RWPE2 (cell line): Measurements from ENCODE around the gene C1orf21.

Experiments used
- ATAC-seq: fragments of 200-7000 bp; cut with Tn5 transposase; 3 replicates; pipeline ENCODE4 v1.9.1; 2021; ENCODE audit warnings: low read depth
- DNase-seq: peaks from one replicate; pipeline ENCODE4 v3.0.0-alpha.2; 2020; ENCODE audit warnings: low spot score
- H3K27ac ChIP-seq: fragments of 450-650 bp; 2 replicates; pipeline ENCODE4 v1.5.1; 2017; ENCODE audit warnings: mild to moderate bottlenecking; ENCODE audit not compliant: poor library complexity, severe bottlenecking
- H3K27me3 ChIP-seq: fragments of 250-450 bp; sonication (Bioruptor Pico); 2 replicates; pipeline ENCODE4 v1.5.1; 2021; ENCODE audit warnings: mild to moderate bottlenecking, moderate library complexity; ENCODE audit not compliant: insufficient read depth, poor library complexity, severe bottlenecking
- H3K36me3 ChIP-seq: fragments of 250-450 bp; sonication (Bioruptor Pico); 2 replicates; pipeline ENCODE4 v1.5.1; 2020; ENCODE audit warnings: low read depth, mild to moderate bottlenecking, moderate library complexity
- H3K4me1 ChIP-seq: fragments of 250-450 bp; sonication (Bioruptor Pico); 2 replicates; pipeline ENCODE4 v1.5.1; 2021; ENCODE audit warnings: mild to moderate bottlenecking, moderate library complexity; ENCODE audit not compliant: insufficient read depth, poor library complexity, severe bottlenecking
- H3K4me3 ChIP-seq: fragments of 250-450 bp; sonication (Bioruptor Pico); 2 replicates; pipeline ENCODE4 v1.5.1; 2021; ENCODE audit warnings: mild to moderate bottlenecking, moderate library complexity; ENCODE audit not compliant: severe bottlenecking
- H3K9me3 ChIP-seq: fragments of 250-450 bp; sonication (Bioruptor Pico); 2 replicates; pipeline ENCODE4 v1.5.1; 2021; ENCODE audit warnings: mild to moderate bottlenecking, moderate library complexity; ENCODE audit not compliant: severe bottlenecking
- CTCF ChIP-seq: fragments of 450-650 bp; IDR thresholded peaks from one replicate; pipeline ENCODE4 v1.5.1; 2017; ENCODE audit warnings: mild to moderate bottlenecking, moderate library complexity; ENCODE audit not compliant: poor library complexity, severe bottlenecking

Gene C1orf21

GRCh38 chr1:184597650-184598357 is 211.0 kb downstream of the C1orf21 start:
- Histone ChIP-seq H3K4me1 (peaks cover 34% of the 10 kb centered on the region), H3K4me3 (no peak overlapping the region), H3K36me3 (no peaks in the 10 kb centered on the region), H3K27me3 (no peaks in the 10 kb centered on the region), H3K9me3 (no peaks in the 10 kb centered on the region), H3K27ac (peak overlapping the region; percentile 38)
- ATAC-seq: peak; percentile 44; the same call in 2 of the 3 replicates
- no peak for TF ChIP-seq CTCF
- DNase-seq: no peak

- H3K9me3 ChIP-seq: no peaks in the 10 kb centered on the region
- no peaks in the 10 kb centered on the region for H3K27me3 ChIP-seq
- no peak for TF ChIP-seq CTCF
- no peak for DNase-seq
- no peak for ATAC-seq
- no peaks in the 10 kb centered on the region for H3K36me3 ChIP-seq
- peaks cover 28% of the 10 kb centered on the region for H3K4me1 ChIP-seq
- peak overlapping the region; percentile 38 for H3K27ac ChIP-seq
- no peak overlapping the region for H3K4me3 ChIP-seq
These were observed 211.8 kb downstream of the C1orf21 start for GRCh38 chr1:184598403-184599193.

- H3K36me3 ChIP-seq: no peaks in the 10 kb centered on the region
- no peaks in the 10 kb centered on the region for H3K4me1 ChIP-seq
- no peak for TF ChIP-seq CTCF
- H3K27ac ChIP-seq: no peak overlapping the region
- ATAC-seq (no peak), DNase-seq (no peak)
- no peak overlapping the region for H3K4me3 ChIP-seq
- no peaks in the 10 kb centered on the region for H3K9me3 ChIP-seq
- no peaks in the 10 kb centered on the region for H3K27me3 ChIP-seq
These were observed 217.5 kb downstream of the C1orf21 start for GRCh38 chr1:184604152-184604900.

GRCh38 chr1:184605941-184606340 is 219.1 kb downstream of the C1orf21 start:
- no peak for TF ChIP-seq CTCF
- peak; percentile 91 for ATAC-seq
- H3K4me1 ChIP-seq: no peaks in the 10 kb centered on the region
- no peaks in the 10 kb centered on the region for H3K9me3 ChIP-seq
- no peaks in the 10 kb centered on the region for H3K27me3 ChIP-seq
- H3K4me3 ChIP-seq: no peak overlapping the region
- no peak for DNase-seq
- no peak overlapping the region for H3K27ac ChIP-seq
- H3K36me3 ChIP-seq: no peaks in the 10 kb centered on the region
